ENCODE results near the gene ZEB2.
A peak's percentile ranks its signal among the peaks of the same experiment; 100 is the strongest.

Gene ZEB2

DNA sequence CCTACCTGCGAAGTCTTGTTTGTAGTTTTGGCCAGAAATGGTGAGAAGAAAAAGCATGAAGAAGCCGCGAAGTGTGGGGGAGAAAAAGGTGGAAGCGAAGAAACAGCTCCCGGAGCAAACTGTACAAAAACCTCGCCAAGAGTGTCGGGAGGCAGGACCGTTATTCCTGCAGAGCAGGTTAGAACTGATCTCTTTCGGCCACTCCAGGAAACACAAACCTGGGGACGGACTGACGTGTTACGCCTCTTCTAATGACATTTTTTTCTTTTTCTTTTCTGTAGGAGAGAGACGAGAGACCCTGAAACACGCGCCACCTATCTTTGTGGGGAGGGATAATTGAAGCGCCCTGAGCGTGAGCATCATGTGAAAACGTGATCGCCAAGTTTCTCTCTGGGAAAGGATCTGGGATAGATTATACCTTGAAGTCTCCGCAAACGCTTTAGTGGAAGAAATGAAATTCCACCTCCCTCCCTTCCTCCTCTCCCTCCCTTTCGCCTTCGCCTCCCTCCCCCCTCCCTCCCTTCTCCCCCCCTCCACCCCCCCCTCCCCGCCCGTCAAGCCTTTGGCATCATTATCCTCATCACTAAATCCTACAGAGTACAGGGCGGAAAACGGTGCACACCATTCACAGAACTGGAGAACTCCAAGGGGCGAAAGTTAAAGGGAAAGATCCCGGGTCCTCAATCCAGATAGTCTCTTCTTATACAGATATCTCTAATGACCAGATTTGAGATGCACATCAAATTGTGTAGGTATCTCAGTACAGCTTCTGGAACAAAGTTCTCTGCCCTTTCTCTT is at the start of gene ZEB2:
TSS of gene ZEB2 (minus strand) at position 186 of the 798 bp plus-strand sequence. CDS start 2,769 bp downstream, outside the sequence.
- DNase-seq: peak; percentile 76

- no peak for DNase-seq
Measured at GRCh38 chr2:144567745-144568144, 47.8 kb upstream of the ZEB2 start.

- DNase-seq: no peak
Measured at GRCh38 chr2:144566448-144566847, 46.5 kb upstream of the ZEB2 start.

GRCh38 chr2:144560251-144560650 is 40.3 kb upstream of the ZEB2 start:
- no peak for DNase-seq

DNA sequence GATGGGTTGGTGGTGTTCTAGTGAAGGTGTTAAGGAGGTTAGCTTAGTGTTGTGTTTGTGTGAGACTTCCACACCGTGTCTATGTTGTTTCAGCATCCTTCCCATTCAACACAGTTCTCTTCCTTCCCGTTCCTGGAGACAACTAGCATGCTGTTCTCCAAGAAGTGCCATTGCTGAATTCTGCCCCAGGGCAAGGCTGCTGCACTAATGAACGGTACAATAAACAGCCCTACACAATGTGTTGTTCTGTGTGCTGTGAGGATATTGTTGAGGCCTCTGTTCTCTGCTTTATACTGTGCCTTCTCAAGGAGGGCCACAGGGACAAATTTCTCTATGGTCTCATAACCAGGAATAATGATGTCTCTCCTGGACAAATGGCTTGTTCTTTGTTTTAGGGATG is 39.8 kb upstream of the ZEB2 start:
- no peak for DNase-seq

DNA sequence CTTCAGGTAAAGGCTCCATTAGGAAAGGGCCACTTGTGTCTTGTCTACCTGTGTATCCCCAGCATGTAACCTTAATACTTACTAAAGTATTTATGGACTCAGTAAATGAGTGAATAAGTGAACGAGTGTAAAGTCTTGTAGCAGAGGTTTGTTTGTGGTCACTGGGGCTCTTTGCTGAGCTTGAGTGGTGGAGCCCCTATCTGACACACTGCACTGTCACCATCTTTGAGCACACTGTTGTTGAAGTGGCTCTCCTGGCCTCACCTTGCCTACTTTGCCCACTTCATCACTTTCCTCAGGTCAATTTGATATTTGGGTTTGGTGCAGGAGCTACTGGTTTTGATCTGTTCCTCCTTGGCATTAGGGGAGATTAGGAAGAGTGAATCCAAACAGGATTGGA is 39.3 kb upstream of the ZEB2 start:
- no peak for DNase-seq

- no peak for DNase-seq
Measured at GRCh38 chr2:144554492-144555210, 34.7 kb upstream of the ZEB2 start.

GRCh38 chr2:144553379-144553778 is 33.5 kb upstream of the ZEB2 start:
- DNase-seq: peak; percentile 59

GRCh38 chr2:144552821-144553220 is 32.9 kb upstream of the ZEB2 start:
- no peak for DNase-seq

- DNase-seq: no peak
Measured at GRCh38 chr2:144550911-144551310, 31.0 kb upstream of the ZEB2 start.

- DNase-seq: no peak
Measured at GRCh38 chr2:144550084-144550483, 30.2 kb upstream of the ZEB2 start.

GRCh38 chr2:144548532-144549191 is 28.7 kb upstream of the ZEB2 start:
- DNase-seq: no peak

DNA sequence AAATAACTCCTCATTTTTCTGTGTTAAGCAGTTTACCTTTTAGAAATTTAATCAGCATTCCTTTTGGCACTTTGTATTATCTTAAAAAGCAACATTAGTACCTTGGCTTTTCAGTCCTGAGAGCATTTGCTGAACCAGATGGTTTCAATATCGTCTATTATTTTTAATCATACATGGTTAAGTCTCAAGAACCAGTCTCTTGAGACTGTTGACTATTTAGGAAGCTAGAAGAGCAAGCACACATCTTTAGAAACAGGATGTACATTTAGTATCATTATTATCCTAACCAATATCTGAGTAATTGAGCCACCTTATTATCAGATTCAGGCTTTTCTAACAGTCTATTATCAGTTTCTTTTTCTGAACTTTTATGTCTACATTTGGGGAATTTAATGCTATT is 28.2 kb upstream of the ZEB2 start:
- DNase-seq: no peak

- DNase-seq: no peak
Measured at GRCh38 chr2:144547494-144547893, 27.6 kb upstream of the ZEB2 start.

- DNase-seq: no peak
Measured at GRCh38 chr2:144546933-144547332, 27.0 kb upstream of the ZEB2 start.

GRCh38 chr2:144545787-144546186 is 25.9 kb upstream of the ZEB2 start:
- no peak for DNase-seq

GRCh38 chr2:144544053-144544452 is 24.1 kb upstream of the ZEB2 start:
- DNase-seq: no peak

GRCh38 chr2:144541396-144541795 is 21.5 kb upstream of the ZEB2 start:
- no peak for DNase-seq

- no peak for DNase-seq
Measured at GRCh38 chr2:144539289-144539782, 19.4 kb upstream of the ZEB2 start.

GRCh38 chr2:144535300-144535699 is 15.4 kb upstream of the ZEB2 start:
- no peak for DNase-seq

DNA sequence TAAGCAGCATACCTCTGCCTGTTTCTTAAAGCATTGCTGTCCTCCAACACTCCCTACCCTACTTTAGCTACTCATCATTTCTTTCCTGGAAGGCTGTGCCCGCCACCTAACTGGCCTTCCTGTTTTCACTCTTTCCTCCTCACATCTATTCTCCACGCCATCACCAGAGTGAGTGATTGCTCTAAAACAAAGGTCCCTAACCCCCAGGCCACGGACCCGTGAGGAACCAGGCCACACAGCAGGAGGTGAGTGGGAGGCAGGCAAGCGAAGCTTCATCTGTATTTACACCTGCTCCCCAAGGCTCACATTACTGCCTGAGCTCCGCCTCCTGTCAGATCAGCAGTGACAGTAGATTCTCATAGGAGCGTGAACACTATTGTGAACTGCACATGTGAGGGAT is 13.3 kb upstream of the ZEB2 start:
- DNase-seq: no peak

GRCh38 chr2:144530596-144530995 is 10.7 kb upstream of the ZEB2 start:
- no peak for DNase-seq

DNA sequence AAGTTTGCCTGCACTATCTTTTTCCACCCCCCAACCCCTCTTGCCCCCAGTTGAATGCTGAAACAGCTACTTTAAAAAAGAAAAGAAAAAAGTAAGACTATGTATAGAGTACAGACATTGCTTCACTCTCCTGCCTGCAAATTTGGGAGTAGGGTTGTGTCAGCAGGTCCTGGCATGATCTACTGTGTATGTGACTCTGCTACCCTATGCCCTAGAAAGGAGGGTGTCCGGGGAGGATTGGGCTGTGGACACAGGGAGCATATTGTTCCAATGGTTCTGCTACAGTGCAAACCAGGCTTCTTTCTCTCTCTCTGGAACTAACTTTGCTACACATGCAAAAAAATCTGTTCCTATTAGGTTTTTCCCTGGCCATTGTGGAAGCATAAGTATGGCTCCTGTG is 9.9 kb upstream of the ZEB2 start:
- no peak for DNase-seq

DNA sequence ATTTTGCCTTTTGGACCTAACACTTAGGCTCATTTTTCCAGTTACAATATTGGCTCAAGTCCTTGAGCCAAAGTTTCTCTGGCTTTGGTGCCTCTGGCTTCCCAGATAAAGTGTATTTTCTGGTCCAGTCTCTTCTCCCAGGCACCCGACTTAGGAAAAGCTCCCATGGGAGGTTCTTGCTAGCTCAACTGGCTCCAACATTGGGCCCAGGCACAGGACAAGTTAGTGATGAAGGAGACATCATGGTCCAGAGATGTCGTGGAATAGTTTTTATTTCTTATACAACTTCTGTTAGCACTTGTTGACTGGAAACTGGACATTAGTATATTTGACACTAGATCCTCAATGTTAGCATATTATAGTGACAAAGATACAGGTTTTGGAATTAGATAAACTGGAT is 8.2 kb upstream of the ZEB2 start:
- no peak for DNase-seq

Data from amniotic stem cell (primary cell).